Myocyte (in vitro differentiated cells): ENCODE results near the gene ACHE. TPM values are rescaled to one million over a fixed set of nuclear protein-coding genes. Genes with fewer than 3 reads are reported as not detected.
A peak's percentile ranks its signal among the peaks of the same experiment; 100 is the strongest.

Source experiments
- DNase-seq: peaks from one replicate; pipeline ENCODE4 v3.0.0-alpha.2; 2012; ENCODE audit warnings: low read depth
- total RNA-seq: library from RNA; depleted of rRNA; stranded (reverse); fragments of >200 nt; gene quantifications from 2 replicates; pipeline ENCODE4 v1.2.3, GENCODE V29; 2014

The ACHE gene
- total RNA-seq, 1 donor from 2014 or later = 84.4 TPM

DNA sequence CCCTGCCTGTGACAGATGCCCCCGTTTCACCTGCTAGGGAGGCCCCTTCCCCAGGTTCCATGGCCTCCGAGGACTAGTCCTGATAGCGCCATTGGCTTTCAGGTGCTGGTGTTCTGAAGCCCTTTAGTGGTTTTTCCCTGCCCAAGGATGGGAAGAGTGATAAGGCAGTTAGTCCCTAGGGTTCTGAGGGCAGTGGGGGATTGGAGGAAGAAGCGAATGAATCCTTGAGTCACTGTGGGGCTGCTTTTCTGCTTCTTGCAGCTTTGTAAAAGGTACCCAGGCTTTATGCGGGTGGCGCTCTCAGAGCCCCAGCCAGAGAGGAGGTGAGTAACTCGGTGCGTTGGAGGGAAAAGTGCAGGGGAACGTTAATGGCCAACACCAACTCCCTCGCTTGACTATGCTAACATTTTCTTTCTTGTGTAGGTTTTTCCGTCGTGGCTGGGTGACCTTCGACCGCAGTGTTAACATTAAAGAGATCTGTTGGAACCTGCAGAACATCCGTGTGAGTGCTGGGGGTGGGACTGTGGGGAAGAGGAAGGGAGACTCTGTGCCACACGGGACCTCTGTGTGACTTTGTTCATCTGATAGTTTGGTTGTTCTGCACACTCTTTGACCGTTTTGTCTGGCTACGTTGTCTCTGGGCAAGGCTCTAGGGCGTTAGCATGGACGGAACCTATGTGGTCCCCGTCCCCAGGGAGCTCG lies 10.1 kb downstream of the ACHE start:
- no peak for DNase-seq

DNA sequence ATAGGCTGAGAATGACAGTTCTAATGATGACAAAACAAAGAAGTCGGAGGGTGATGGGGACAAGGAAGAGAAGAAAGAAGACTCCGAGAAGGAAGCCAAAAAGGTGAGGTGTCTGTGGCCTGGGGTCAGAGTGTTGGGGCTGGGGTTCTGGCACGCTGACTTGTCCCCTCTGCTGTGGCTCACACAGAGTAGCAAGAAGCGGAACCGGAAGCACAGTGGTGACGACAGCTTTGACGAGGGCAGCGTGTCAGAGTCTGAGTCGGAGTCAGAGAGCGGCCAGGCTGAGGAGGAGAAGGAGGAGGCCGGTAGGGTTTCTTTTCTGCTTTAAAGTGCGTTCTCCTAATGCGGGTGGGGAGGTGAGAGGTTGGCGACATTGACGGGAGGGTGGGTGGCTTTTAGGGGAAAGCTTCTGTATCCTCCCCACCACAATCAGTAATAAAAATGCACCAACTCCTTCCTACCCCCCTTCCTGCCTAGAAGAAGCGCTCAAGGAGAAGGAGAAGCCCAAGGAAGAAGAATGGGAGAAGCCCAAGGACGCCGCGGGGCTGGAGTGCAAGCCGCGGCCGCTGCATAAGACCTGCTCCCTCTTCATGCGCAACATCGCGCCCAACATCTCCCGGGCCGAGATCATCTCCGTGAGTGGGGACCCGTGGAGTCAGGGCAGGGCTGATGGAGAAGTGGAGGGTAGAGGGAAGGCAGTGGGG lies 10.8 kb downstream of the ACHE start:
- DNase-seq = no peak

GRCh38 chr7:100882785-100883526 lies 12.7 kb downstream of the ACHE start:
- no peak for DNase-seq

GRCh38 chr7:100882201-100882600 lies 13.5 kb downstream of the ACHE start:
- no peak for DNase-seq

DNA sequence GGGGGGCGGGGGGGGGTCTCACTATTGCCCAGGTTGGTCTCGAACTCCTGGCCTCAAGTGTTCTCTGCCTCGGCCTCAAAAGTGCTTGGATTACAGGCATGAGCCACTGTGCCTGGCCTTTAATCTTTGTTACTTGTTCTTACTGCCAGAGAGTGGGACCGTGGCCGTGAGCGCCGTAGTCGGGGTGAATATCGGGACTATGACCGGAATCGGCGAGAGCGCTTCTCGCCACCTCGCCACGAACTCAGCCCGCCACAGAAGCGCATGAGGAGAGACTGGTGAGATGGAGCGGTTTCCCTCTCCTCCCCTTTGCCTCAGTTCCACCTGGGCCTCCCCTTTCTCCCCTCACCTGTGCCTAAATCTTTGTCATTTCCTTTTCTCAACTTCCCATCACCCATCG lies 14.6 kb downstream of the ACHE start:
- no peak for DNase-seq

DNA sequence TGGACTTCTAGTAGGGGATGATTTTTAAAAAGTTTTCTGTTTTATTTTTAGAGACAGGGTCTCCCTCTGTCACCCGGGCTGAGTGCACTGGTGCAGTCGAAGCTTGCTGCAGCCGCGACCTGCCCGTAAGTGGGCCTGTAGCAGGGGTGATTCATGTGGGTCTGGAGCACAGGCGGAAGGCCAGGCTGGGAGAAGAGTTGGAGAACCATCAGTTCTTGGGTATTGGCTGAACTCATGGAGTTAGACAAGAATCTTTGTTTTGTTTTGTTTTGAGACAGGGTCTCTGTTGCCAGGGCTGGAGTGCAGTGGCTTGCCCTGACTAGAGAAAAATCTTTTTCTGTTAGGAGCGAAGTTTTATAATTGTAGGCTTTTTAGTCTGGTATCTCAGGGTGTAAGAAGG lies 15.0 kb downstream of the ACHE start:
- DNase-seq = no peak

DNA sequence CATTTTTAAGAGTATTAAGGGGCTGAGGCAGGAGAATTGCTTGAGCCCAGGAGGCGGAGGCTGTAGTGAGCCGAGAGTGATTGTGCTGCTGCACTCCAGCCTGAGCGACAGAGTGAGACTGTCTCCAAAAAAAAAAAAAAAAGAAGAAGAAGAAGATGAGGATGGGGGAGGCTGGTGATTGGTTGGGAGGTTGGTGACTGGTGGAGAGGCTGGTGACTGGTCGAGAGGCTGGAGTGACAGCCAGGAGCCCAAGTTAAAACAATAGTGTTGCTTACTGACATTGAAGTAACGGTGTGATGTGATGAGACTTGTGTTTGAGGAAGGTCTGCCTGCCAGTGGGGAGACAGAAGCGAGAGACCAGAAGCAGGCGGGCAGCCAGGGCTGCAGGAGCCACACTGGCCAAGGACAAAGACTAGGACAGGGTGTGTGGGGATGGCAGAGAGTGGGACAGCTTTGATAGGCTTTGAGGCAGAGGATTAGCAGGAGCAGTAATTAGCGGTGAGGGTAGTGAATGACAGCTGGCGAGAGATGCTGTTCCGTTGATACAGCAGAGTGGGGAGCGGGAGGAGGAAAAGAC lies 15.9 kb downstream of the ACHE start:
- DNase-seq = no peak

DNA sequence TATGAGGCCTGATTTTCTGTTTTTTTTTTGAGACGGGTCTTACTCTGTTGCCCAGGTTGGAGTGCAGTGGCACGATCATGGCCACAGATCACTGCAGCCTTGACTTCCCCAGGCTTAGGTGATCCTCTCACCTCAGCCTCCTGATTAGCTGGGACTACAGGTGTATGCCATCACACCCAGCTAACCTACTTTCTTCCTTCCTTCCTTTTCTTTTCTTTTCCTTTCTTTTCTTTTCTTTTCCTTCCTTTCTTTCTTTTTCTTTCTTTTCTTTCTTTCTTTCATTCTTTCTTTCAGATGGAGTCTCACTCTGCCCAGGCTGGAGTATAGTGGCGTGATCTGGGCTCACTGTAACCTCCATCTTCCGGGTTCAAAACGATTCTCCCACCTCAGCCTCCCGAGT lies 17.0 kb downstream of the ACHE start:
- no peak for DNase-seq

- DNase-seq = no peak
Observed at GRCh38 chr7:100878013-100878412, 17.7 kb downstream of the ACHE start.

- DNase-seq = peak; percentile 47
Observed at GRCh38 chr7:100875356-100875751, 20.3 kb downstream of the ACHE start.

DNA sequence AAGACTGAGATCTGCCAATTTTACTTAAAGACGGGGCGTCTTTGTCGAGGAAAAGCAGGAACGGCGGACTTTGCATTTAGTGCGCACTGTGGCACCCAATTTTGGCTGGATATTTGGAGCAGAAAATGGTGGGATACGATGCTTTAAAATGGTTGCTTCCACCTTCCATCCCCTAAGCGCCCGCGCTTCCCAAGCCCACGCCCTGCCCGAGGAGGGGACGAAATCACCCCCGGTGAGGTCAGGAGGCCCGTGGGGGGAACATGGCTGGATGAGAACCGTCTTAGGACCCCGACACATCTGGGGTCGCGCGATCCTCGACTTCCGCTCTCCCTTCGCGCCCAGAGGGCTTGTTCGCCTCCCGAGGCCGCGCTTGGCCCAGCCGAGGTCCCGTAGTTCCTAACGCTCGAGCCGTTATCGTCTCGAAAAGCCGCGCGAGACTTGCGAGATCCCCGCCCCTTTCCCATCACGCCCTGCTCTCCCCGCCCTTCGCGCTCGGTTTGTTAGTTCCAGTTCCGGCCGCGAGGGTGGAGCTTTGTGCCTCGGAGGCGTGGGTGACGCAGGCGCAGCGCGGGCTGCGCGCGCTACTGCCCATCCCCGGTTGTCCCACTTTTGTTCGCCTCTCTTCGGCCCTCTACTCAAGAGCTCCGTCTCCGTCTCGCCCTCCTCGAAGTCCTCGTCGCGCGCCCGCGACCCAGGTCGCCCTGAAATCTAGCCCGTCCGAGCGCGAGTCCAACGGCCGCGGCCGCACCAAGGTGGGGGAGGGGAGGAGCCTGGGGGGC lies 20.9 kb downstream of the ACHE start, which contains the start of gene SRRT:
Gene SRRT, plus strand, starts transcription at position 527 of the 779 bp plus-strand sequence. CDS start 488 bp downstream, outside the sequence.
- DNase-seq = peak; percentile 100

DNA sequence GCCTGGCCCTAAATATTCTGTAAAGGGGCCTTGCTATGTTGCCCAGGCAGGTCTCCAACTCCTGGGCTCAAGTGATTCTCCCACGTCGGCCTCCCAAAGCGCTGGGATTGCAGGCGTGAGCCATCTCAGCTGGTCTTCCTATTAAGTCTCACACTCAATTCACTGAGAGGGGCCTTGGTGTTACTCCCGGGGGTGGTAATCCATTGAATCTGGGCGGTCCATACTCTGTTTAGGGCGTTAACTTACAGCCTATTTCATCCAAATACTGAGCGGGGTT lies 21.4 kb downstream of the ACHE start:
- DNase-seq = no peak

GRCh38 chr7:100873599-100874299 lies 21.9 kb downstream of the ACHE start:
- DNase-seq = no peak

DNA sequence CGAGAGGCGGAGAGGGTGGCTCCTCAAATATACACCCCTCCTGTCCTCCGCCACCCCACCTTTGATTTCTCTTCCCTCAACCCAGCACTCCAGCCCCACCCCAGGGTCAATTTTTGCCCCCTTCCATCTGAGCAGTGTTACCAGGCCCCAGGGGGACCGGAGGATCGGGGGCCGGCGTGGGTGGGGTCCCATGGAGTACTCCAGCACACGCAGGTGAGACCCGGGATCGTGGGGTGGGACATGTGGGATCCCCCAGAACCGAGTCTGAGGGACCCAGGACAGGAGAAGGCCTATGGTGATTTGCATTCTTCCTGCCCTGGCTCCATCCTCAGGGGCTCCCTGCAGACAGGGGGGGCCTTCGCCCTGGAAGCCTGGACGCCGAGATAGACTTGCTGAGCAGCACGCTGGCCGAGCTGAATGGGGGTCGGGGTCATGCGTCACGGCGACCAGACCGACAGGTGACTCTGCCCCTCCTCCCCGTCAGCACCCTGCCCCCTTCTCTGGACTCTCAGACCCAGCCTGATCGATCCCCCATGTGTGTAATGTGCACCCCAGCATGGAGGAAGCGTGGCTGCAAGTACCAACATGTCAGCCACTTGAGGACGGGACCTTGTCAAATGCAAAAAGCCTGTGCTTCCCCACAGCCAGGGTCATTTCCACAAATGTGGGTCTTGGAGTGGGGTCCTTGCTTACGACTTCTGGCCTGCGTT lies 27.8 kb downstream of the ACHE start:
- peak; percentile 27 for DNase-seq

DNA sequence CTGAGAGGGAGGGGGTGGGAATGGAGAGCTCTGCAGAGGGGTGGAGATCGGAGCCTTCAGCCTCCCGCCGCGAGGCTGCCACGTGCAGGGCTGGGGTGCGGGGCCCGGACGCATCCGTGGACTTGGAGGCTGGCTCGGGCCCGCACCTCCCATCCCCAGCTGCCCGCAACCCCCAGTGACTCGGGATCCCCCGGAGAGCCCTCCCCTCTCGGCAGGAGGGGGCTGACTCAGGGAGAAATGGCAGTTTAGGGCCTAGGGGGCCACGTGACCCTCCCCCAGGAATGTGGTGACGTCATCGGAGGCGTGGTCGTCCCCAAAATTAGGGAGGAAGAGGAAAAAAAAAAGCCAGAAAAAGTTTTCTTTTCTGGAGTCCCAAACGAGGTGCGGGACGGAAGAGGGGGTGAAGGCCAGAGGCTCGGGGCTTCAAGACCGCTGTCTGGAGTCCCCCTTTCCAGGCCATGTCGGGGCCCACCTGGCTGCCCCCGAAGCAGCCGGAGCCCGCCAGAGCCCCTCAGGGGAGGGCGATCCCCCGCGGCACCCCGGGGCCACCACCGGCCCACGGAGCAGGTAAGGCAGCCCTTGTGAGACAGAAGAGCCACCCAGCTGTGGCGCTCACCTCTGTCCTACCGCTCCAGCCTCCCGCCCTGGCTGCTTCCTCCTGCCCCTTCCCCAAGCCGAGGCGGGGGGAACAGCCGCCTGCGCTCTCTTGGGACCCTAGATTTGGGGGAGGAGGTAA lies 28.5 kb downstream of the ACHE start, which contains the start of gene TRIP6:
Gene TRIP6, plus strand, starts transcription at position 348 of the 736 bp plus-strand sequence. Its CDS starts 111 bp downstream, at position 459.
- peak; percentile 97 for DNase-seq

DNA sequence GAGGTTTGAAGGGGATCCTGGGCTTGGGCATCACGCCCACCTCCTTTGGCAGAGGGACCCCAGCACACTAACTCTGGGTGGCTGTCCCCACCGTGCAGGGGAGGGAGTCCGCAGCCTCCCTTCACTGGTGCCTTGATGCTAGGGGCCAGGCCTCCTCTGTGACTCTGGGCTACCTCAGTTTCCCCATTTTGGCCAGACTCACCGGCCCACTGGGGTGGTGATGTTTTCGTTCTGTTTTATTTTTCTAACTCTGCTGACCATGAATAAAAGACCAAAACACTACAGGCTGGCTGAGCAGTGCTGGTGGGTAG lies 29.0 kb downstream of the ACHE start:
- no peak for DNase-seq

DNA sequence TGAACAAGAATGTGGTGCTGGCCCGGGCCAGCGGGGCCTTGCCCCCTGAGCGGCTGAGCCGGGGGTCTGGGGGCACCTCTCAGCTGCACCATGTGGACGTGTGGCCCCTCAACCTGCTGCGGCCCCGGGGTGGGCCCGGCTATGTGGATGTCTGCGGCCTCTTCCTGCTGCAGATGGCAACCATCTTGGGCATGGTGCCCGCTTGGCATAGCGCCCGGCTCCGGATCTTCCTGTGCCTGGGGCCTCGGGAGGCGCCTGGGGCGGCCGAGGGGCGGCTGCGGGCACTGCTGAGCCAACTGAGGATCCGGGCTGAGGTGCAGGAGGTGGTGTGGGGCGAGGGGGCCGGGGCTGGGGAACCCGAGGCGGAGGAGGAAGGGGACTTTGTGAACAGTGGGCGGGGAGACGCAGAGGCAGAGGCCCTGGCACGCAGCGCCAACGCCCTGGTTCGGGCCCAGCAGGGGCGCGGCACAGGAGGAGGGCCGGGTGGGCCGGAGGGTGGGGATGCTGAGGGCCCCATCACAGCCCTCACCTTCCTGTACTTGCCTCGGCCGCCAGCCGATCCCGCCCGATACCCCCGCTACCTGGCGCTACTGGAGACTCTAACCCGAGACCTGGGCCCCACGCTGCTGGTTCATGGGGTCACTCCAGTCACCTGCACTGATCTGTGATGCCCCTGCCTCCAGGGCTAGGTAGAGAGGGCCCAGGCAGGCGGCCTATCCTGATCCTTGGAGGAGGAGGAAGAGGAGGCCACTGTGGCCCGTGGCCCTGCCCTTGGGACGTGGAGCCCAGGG lies 29.6 kb downstream of the ACHE start:
- peak; percentile 84 for DNase-seq

GRCh38 chr7:100865372-100865911 lies 30.2 kb downstream of the ACHE start:
- no peak for DNase-seq
